Keratinocyte (primary cell): ENCODE measurements around the gene FBXL13. TPM values are rescaled to one million over a fixed set of nuclear protein-coding genes. Genes with fewer than 3 reads are reported as not detected.
"Not testable (repeated sequence)": the region's sequence is repeated elsewhere in the genome, so short reads cannot be mapped to it uniquely, and the experiment has no call there.

Experiments used
- DNase-seq: peaks from one replicate; pipeline ENCODE4 v3.0.0-alpha.2; 2011; ENCODE audit warnings: low read depth, missing footprints, low spot score
- FAIRE-seq: peaks from 2 replicates; lab custom pipeline; 2011; peaks lifted over from hg19 to GRCh38; lab: Jason Lieb, UNC
- H2AFZ ChIP-seq: 2 replicates; pipeline ENCODE4 v1.6.0; 2012; ENCODE audit warnings: low read length, control low read depth, inconsistent platforms; ENCODE audit not compliant: control insufficient read depth
- H3K27ac ChIP-seq: 2 replicates; pipeline ENCODE4 v1.5.1; 2011; ENCODE audit warnings: low read length; ENCODE audit not compliant: control insufficient read depth, insufficient read depth
- H3K27me3 ChIP-seq: 3 replicates; pipeline ENCODE4 v1.6.0; 2011; ENCODE audit warnings: low read length; ENCODE audit not compliant: control insufficient read depth, insufficient read depth; ENCODE audit errors: extremely low read depth
- H3K36me3 ChIP-seq, 2 experiments: 2 replicates in 1 of 2; 3 replicates in 1 of 2; pipeline ENCODE4 v1.5.1; 2011; ENCODE audit warnings: low read length in 2 of 2, mild to moderate bottlenecking in 1 of 2; ENCODE audit not compliant: control insufficient read depth in 2 of 2, insufficient read depth in 2 of 2; ENCODE audit errors: extremely low read depth in 1 of 2
- H3K4me1 ChIP-seq: 3 replicates; pipeline ENCODE4 v1.5.1; 2011; ENCODE audit warnings: low read length; ENCODE audit not compliant: control insufficient read depth, insufficient read depth; ENCODE audit errors: extremely low read depth
- H3K4me2 ChIP-seq: 3 replicates; pipeline ENCODE4 v1.6.0; 2011; ENCODE audit warnings: low read depth, low read length; ENCODE audit not compliant: control insufficient read depth, insufficient read depth; ENCODE audit errors: extremely low read depth
- H3K4me3 ChIP-seq, 3 experiments: fragments of 200-600 bp in 1 of 3; sonication (generic) in 1 of 3; 2 replicates in 2 of 3; 3 replicates in 1 of 3; pipeline ENCODE4 v1.5.1; 2011 to 2016; ENCODE audit warnings: low read length in 3 of 3, mild to moderate bottlenecking in 3 of 3, control low read depth in 2 of 3, inconsistent platforms in 1 of 3, low read depth in 1 of 3, mixed read lengths in 1 of 3, mixed run types in 1 of 3, moderate library complexity in 1 of 3; ENCODE audit not compliant: control insufficient read depth in 2 of 3, insufficient read depth in 2 of 3; ENCODE audit errors: extremely low read depth in 1 of 3
- H3K79me2 ChIP-seq: 2 replicates; pipeline ENCODE4 v1.6.0; 2012; ENCODE audit warnings: low read length; ENCODE audit not compliant: control insufficient read depth, insufficient read depth
- H3K9ac ChIP-seq: 3 replicates; pipeline ENCODE4 v1.6.0; 2011; ENCODE audit warnings: low read length; ENCODE audit not compliant: control insufficient read depth, insufficient read depth; ENCODE audit errors: extremely low read depth
- H3K9me1 ChIP-seq: 3 replicates; pipeline ENCODE4 v1.6.0; 2011; ENCODE audit warnings: low read length; ENCODE audit not compliant: control insufficient read depth, insufficient read depth; ENCODE audit errors: extremely low read depth
- H3K9me3 ChIP-seq: 2 replicates; pipeline ENCODE4 v1.5.1; 2012; ENCODE audit warnings: low read depth, low read length; ENCODE audit not compliant: control insufficient read depth
- H4K20me1 ChIP-seq: 3 replicates; pipeline ENCODE4 v1.6.0; 2011; ENCODE audit warnings: low read length; ENCODE audit not compliant: control insufficient read depth, insufficient read depth; ENCODE audit errors: extremely low read depth
- CTCF ChIP-seq, 3 experiments: IDR thresholded peaks in 1 of 3; conservative IDR thresholded peaks in 1 of 3; optimal IDR thresholded peaks in 1 of 3; 2 replicates in 2 of 3; 3 replicates in 1 of 3; pipeline versions ENCODE3 to v1.5.1; 2011; ENCODE audit warnings: low read length in 3 of 3, mild to moderate bottlenecking in 3 of 3, moderate library complexity in 2 of 3, control low read depth in 1 of 3, inconsistent platforms in 1 of 3; ENCODE audit not compliant: insufficient read depth in 2 of 3; ENCODE audit errors: extremely low read depth in 1 of 3
- EZH2 ChIP-seq: IDR thresholded peaks from one replicate; pipeline ENCODE4 v1.6.1; 2012; ENCODE audit warnings: inconsistent platforms, mild to moderate bottlenecking, low read length, moderate library complexity
- dilution Hi-C: fragments of 300-500 bp; cut with MboI; formaldehyde crosslinking; loops from one replicate; pipeline ENCODE4 v1.7.0; 2020; ENCODE audit warnings: low sequenced_read_pairs; ENCODE audit not compliant: extremely low pct_ligation_motif_present
- polyA plus RNA-seq, 5 experiments: library from polyadenylated mRNA; depleted of rRNA in 3 of 5; stranded (reverse) in 3 of 5; stranded (forward) in 1 of 5; unstranded in 1 of 5; fragments of >200 nt; gene quantifications; 1 replicate in 1 of 5; 2 replicates in 3 of 5; 3 replicates in 1 of 5; pipeline versions ENCODE4 v1.2.1 to v1.2.3, GENCODE V29; 2011 to 2012; ENCODE audit warnings: missing spikeins in 2 of 5, low read depth in 1 of 5, low replicate concordance in 1 of 5

The FBXL13 gene
- polyA plus RNA-seq, 1 donor (not counting 4 experiments of a cell fraction or from before 2014, with no cell fraction given) = 0.20 TPM

- Histone ChIP-seq H3K27me3 (no peaks in the 10 kb centered on the region), H3K36me3 (no peaks in the 10 kb centered on the region), H2AFZ (no peak overlapping the region), H3K9me3 (no peaks in the 10 kb centered on the region), H3K9me1 (no peaks in the 10 kb centered on the region), H3K4me1 (peaks cover 5% of the 10 kb centered on the region), H3K9ac (no peak overlapping the region), H4K20me1 (no peaks in the 10 kb centered on the region), H3K79me2 (no peaks in the 10 kb centered on the region), H3K27ac (peak overlapping the region; percentile 40), H3K4me3 (no peak overlapping the region), H3K4me2 (peak overlapping the region; percentile 10)
- DNase-seq = peak; percentile 73
- FAIRE-seq = peak; percentile 56
- TF ChIP-seq EZH2 (no peak), CTCF (optimal IDR thresholded peaks at IDR 0.05 in 1 of 3, IDR thresholded peaks at IDR 0.05 in 1 of 3, conservative IDR thresholded peaks at IDR 0.05 in 1 of 3; ENCODE audit: extremely low read depth in 1 of 3, insufficient read depth in 2 of 3, low read length in 3 of 3) (no peak)
- dilution Hi-C loops = no loop called here
Observed at GRCh38 chr7:103113164-103113563, 38.6 kb upstream of the FBXL13 start.

- H3K4me2 ChIP-seq, H3K79me2 ChIP-seq, H3K4me1 ChIP-seq, H3K9ac ChIP-seq, dilution Hi-C loops, H3K9me3 ChIP-seq, H4K20me1 ChIP-seq, H3K27me3 ChIP-seq, H3K36me3 ChIP-seq, DNase-seq, H3K9me1 ChIP-seq, H2AFZ ChIP-seq, H3K27ac ChIP-seq, H3K4me3 ChIP-seq, FAIRE-seq: not testable (repeated sequence)
Observed at GRCh38 chr7:103106703-103107070, 32.1 kb upstream of the FBXL13 start.

- Histone ChIP-seq H2AFZ (no peak overlapping the region), H3K79me2 (no peaks in the 10 kb centered on the region), H3K4me3 (no peak overlapping the region), H3K36me3 (no peaks in the 10 kb centered on the region), H3K9me3 (no peaks in the 10 kb centered on the region), H3K27me3 (no peaks in the 10 kb centered on the region), H3K9ac (no peak overlapping the region), H3K9me1 (no peaks in the 10 kb centered on the region), H3K27ac (no peak overlapping the region), H3K4me1 (no peaks in the 10 kb centered on the region), H3K4me2 (no peak overlapping the region), H4K20me1 (no peaks in the 10 kb centered on the region)
- FAIRE-seq (no peak), DNase-seq (no peak)
- dilution Hi-C loops = no loop called here
- TF ChIP-seq CTCF (optimal IDR thresholded peaks at IDR 0.05 in 1 of 3, IDR thresholded peaks at IDR 0.05 in 1 of 3, conservative IDR thresholded peaks at IDR 0.05 in 1 of 3; ENCODE audit: extremely low read depth in 1 of 3, insufficient read depth in 2 of 3, low read length in 3 of 3) (no peak), EZH2 (no peak)
Observed at GRCh38 chr7:103106005-103106702, 31.6 kb upstream of the FBXL13 start.
